ENCODE results near the gene PRKCA.
A peak's percentile ranks its signal among the peaks of the same experiment; 100 is the strongest.
"Not testable (repeated sequence)": the region's sequence is repeated elsewhere in the genome, so short reads cannot be mapped to it uniquely, and the experiment has no call there.

The PRKCA gene

DNA sequence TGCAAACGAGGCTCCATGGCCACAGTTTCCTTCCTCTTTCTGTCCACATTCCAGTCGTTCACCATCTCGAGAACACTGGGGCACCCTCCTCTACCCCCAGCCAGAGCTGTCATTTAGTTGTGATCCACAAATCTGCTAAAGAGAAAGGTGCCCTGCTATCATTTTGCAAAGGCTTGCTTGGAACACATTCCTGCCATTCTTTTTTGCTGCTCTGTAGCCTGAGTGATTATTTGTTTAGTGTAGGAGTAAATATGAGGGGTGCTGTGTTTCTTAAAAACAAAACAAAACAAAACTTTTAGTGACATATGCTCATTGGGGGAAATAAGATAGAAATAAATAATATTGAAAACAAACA lies 166.7 kb downstream of the PRKCA start:
- no peak for DNase-seq

DNA sequence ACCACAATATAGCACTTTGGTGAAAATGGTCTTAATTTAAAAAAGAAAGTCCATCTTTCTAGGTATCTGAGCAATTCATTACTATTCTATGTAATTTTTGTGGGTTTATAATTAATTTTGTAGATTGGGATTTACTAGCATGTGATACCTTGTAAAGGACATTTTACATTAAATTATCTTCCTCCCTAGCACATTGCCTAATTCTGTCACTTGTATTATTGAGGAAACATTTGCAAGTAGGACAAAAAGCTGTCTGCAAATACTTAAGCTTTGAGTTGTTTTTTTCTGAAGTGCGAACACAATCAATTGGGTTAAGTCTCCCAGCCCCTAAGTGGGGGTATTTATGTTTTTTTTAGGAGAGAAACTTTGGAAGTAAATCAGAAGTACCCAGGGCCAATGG lies 167.0 kb downstream of the PRKCA start:
- DNase-seq: no peak

DNA sequence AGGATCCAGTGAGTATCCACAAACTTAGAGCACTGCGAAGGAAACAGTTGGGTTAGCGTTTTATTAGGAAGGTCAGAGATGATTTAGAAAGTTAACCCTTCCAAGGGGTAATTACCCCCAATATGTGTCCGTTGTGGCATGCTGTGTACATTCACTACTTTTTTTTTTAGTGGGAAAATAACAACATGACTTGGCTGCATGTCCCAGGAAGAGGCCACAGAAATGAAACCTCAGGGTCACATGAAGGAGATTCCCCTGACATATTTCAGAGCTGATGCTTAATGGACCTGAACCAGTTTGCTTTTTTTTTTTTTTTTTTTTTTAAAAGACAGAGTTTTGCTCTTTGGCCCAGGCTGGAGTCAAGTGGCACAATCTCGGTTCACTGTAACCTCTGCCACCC lies 167.5 kb downstream of the PRKCA start:
- no peak for DNase-seq

DNA sequence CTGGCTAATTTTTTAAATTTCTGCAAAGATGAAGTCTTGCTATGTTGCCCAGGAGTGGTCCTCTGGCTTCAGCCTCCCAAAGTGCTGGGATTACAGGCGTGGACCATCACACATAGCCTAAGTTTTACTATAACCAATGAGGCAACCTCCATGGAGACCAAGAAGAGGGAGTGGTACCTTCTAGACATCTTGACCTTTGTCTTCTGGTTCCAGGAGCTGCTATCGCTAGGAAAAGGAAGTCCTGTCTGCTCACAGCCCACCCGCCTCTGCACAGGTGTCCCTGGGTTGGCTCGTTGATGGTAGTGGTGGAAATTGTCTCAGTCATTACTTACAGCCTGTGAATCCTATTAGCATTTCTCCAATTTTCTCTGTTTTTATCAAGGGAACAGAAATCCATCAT lies 169.7 kb downstream of the PRKCA start:
- no peak for DNase-seq

DNA sequence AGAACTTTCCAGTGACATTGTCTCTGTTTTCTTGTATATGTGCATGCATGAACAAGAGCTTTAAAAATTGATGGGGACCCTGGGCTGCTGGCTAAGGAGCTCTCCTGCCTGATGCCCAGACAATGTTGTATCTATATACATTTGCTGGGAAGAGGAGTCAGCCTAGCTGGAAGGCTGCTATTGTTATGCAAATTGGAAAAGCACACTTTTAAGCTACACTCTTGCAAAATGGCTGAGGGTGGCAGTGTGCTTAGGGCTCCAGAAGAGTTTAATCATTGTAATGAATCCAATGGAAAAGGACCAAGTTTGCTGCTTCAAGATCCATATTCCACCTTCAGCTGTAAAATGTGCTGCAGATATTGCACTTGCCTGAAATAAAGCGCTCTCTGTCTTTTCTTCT lies 171.8 kb downstream of the PRKCA start:
- DNase-seq: no peak

DNA sequence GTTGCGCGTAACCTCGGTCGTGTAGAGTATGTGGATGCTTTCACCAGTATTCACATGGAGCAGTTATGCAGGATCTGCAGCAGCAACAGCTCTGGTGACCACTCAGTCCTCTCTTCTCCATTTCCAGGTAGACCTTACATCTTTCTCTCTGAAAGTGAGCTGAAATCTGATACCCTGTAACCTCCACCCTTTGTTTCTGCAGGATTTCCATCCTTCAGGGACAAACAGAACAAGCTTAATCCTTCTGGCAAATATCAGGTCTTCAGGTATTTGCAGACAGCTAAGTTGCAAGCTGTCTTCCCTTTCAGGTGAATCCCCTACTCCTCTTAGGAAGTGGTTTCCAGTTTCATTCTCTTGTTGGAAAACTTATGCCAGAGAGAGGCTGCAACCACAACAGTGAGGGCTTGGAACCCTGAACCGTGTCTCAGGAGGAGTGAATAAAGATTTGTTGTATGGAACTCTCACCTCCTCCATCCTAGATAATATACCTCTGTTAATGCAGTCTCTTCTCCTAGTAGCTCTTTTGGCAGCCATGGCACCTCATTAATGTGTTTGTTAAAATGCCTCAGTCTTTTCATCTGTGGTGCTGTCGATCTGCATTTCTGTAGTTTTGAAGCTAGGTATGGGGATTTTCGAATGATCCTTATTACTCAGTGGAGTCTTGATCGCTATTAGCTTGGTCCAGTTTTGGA lies 172.5 kb downstream of the PRKCA start:
- DNase-seq: no peak

DNA sequence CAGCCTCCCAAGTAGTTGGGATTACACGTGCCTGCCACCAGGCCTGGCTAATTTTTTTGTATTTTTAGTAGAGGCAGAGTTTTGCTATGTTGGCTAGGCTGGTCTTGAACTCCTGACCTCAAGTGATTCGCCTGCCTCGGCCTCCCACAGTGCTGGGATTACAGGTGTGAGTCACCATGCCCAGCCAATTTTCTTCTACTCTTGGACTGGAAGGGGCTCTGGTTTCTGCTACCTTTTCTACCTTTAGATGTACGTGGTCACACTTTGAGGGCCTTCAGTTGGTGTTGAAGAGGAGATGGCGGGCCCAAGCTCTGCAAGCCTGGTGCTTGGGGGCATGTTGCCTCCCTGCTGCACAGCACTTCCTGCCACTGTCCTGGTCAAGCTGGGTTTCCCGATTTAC lies 173.6 kb downstream of the PRKCA start:
- DNase-seq: no peak

DNA sequence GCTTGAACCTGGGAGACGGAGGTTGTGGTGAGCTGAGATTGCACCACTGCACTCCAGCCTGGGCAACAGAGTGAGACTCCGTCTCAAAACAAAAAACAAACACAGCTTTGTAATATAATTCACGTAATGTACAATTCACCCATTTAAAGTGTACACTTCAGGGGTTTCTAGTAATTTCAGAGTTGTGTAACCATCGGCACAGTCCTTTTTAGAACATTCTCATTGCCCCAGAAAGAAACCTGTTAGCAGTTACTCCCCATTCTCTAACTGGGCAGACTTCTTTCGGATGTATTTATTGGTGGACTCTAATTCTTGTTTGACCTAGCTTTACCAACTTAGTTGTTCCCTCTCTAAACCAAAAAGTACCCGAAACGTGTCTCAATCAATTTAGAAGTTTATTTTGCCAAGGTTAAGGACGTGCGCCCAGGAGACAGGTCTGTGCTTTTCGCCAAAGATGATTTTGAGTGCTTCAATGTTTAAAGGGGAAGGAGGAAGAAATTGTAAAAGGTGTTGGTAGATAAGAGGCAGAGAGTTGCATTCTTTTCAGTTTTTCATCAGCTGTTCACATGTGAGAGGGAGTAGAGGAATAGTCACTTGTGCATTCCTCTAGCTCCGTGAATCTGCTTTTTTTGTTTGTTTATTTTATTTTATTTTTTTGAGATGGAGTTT lies 175.3 kb downstream of the PRKCA start:
- no peak for DNase-seq

DNA sequence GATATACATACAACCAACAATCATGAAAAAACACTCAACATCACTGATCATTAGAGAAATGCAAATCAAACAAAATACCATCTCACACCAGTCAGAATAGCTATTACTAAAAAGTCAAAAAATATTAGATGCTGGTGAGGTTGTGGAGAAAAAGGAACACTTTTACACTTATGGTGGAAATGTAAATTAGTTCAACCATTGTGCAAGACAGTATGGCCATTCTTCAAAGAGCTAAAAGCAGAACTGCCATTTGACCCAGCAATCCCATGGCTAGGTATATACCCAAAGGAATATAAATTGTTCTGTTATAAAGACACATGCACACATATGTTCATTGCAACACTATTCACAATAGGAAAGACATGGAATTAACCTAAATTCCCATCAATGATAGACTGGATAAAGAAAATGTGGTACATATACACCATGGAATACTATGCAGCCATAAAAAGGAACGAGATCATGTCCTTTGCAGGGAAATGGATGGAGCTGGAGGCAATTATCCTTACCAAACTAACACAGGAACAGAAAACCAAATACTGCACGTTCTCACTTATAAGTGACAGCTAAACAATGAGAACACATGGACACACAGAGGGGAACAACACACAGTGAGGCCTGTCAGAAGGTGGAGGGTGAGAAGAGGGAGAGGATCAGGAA lies 176.9 kb downstream of the PRKCA start:
- DNase-seq: not testable (repeated sequence)

DNA sequence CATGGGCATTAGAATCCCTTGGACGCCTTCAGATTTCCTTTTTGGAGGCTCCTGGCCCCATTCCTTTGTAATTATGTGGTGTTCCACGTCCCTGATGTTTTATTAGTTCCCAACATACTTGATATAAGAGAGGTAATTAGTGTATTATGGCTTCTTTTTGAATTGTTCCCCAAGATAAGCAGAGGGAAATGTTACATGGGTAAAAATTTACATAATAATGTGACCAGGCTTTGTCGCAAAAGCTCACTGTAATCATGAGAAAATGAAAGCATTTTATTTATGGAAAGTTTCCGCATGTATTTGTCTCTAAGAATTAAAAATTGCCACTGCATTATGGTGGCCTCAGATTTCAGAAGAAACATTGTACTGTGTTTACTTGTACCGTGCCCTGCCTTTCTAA lies 177.8 kb downstream of the PRKCA start:
- DNase-seq: no peak

DNA sequence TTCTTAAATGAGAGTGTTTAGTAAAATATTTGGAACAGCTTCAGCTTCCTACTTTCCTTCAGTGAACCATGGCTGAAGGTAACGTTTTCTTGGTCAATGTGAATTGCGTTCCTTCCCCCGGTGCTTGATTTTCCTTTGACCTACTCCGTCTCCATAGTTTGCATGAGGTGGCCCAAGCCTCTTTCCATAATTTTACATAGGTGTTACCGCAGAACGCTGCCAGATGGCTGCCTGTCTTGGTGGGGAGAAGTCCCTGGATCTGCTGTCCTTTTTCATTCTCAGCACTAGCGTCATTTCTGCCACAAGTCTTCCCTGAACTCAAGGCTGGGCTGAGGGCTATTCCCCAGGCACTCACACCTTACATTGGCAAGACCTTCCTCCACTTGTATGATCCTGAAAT lies 178.4 kb downstream of the PRKCA start:
- no peak for DNase-seq

DNA sequence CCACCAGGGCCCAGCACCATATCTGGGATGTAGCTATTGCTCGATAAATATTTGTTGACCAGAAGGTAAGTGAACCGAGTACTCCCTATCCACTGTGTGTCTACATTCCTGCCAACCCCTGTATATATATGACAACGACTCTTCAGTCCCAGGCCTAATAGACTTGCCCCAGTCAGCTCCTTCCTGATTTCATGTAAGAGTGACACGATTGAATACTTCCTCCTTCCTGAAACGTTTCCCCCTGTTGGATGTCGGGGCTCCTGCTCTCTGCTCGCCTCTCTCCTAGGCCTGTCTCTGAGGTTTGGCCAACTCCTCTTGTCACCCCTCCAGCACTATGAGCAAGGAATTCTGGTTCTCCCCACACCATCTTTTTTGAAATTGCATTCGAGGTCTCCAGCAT lies 178.9 kb downstream of the PRKCA start:
- no peak for DNase-seq

DNA sequence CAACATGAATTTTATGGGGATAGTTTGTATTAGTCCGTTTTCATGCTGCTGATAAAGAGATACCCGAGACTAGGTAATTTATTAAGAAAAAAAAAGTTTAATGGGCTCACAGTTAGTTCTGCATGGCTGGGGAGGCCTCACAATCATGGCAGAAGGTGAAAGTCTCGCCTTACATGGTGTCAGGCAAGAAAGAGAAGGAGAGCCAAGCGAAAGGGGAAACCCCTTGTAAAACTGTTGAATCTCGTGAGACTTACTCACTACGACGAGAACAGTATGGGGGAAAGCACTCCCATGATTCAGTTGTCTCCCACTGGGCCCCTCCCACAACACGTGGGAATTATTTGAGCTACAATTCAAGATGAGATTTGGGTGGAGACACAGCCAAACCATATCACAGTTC lies 181.5 kb downstream of the PRKCA start:
- no peak for DNase-seq

DNA sequence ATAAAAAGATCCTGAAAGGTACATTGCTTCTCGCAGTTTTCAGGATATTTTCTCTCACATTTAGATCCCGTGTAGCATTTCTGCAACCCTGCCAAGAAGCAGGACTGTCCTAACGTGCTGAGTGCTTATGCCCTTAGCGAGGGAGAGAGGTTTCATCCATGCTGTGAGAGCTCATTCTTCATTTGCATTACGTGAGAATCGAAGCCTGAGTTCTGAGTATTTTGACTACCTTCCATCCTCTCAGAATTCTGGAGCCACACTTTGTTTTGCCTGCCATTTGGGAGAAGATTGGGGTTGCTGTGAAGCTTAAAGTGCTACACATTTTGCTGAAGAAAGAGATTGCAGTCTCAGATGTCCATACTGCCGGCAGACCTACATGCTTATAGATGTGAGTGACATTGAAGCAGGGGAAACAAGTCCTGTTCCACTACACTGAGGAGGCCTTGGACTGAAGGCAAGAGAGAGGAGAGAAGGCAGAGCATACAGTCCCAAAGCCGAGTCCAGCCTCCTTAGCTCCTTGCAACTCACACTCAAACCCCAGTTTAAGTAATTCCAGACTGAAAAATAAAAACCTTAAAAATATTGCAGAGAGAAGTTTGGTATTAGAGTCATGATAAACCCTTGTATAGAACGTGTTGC lies 183.0 kb downstream of the PRKCA start:
- DNase-seq: no peak

DNA sequence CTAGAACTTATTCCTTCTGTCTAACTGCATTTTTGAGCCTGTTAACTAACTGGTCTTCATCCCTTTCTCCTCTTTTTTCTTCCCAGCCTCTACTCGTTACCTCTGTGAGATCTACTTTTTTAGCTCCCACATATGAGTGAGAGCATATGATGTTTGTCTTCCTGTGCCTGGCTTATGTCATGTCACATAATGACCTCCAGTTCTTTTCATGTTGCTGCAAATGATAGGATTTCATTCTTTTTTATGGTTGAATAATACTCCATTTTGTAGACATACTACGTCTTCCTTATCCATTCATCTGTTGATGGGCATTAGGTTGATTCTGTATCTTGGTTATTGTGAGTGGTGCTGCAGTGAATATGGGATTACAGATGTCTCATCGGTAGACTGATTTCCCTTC lies 184.7 kb downstream of the PRKCA start:
- no peak for DNase-seq

DNA sequence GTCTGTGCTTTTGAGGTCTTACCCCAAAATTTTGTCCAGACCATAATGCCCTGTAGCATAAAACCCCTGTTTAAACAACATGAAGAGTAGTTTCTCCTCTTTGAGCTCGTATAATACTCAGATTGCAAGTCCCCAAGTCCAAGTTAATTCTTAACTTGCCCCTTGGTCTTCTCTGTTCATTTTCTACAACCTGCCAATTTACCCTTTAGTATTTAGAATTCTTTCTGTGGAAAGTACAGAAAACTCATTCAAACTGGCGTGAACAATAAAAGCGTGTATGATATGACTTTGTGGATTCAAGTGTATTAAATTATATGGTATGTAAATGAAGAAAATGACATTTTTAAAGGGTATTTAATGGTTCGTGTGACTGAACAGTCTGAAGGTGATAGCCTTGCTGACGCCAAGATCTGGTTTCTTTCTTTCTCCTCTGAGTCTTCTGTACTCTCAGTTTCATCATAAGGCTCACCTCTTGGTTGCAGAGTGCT lies 185.6 kb downstream of the PRKCA start:
- no peak for DNase-seq

DNA sequence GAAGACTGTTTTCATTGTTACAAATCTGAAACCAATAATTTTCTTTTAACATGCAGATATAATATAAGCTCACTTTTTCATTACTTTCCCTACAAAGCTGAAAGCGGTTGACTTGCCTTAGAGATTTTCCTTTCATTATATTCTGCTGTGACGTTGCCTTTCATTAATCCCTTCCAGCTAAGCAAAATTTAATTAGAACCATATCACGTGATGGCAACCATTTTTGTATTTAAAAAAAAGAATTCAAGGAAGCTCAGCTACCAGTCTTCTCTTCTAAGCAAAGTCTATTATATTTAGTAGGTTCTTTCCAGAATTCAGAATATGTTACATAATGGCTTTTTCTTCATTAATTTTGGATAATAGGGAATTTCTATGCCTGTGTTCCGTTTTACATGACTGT lies 186.5 kb downstream of the PRKCA start:
- DNase-seq: no peak

DNA sequence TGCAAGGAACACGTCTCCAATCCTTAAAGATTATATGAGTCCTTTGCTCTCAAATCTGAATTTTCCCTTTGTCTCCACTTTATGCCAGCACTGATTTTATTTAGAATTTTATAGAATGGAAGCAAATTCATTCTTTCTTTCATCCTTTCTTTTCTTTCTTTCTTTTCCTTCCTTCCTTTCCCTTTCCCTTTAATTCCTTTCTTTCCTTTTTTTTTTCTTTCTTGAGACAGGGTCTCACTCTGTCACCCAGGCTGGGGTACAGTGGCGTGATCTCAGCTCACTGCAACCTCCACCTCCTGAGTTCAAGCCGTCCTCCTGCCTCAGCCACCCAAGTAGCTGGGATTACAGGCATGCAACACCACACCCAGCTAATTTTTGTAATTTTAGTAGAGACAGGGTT lies 187.2 kb downstream of the PRKCA start:
- not testable (repeated sequence) for DNase-seq

DNA sequence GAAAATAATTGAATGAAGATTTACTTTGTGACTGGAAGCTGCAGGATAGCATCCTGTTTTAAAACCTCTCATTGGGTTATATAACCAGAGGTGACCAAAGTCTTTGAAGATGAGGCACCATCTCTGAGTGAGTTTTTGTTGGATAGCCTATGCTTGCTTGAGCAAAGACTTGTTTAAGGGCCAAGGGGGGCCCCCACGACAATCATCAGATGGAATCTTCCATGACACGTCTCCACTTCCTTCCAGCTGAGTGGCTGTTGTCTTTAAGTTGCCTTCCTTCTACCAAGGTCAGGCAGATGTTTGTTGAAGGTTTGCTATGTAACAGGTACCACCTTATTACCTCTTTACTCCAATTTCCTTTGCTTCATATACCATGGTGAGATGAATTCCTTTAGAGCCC lies 188.8 kb downstream of the PRKCA start:
- peak; percentile 52 for DNase-seq

DNA sequence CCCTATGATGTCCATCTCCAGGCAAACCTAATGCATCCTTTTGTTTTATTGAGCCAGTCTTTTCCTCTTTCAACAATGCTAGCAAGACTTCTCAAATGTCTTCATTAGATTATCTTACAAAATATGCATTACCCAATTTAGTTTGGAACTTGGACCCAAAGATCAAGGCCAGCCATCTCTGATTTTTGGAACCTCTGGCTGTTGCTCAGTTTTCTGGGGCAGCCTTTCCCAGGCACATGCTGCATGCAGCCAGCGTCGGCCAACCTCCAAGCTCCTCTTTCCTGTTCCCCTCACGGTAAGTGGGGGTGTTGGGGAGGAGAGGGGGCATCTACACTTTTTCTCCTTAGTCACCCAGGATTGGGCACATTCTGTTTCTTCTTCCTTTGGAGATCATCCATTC lies 189.3 kb downstream of the PRKCA start:
- DNase-seq: no peak

DNA sequence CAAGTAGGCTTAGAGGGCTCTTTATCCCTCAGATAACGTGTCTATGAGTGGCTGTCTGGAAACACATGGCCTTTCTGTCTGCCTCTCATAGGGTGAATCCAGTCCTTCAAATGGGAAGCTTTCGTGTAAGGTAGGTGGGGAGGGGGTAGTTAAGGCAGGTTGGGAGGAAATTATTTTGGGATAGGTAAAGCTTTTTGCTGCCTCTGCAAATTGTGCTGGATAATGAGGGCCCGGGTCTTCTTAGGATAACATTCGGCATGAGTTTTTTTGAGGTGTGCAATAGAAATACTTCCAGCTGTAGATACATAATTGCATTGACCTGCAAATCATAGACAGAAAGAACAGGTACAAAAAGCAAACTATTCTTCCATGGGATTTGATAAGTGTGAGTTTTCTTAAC lies 189.7 kb downstream of the PRKCA start:
- DNase-seq: no peak

DNA sequence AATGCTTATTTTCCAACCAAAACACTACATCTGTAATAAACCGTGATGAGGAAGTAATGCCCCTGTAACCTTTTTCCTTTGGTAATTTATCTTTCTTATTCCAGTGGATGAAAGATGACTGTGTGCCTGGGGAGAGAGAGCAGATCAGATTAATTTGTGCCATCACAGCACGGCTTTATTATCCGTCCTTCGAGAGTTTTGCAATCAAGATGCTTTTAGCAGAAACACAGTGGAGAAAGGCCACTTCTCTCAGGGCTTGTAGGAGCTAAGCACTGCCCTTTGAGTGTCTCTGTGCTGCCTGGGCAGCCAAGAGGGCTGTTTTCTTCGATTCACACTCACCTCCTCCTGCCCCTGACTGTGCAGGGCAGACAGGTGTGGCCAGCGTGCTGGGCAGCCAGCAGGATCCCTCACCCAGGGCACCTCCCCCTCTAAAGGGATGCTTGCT lies 190.2 kb downstream of the PRKCA start:
- no peak for DNase-seq

DNA sequence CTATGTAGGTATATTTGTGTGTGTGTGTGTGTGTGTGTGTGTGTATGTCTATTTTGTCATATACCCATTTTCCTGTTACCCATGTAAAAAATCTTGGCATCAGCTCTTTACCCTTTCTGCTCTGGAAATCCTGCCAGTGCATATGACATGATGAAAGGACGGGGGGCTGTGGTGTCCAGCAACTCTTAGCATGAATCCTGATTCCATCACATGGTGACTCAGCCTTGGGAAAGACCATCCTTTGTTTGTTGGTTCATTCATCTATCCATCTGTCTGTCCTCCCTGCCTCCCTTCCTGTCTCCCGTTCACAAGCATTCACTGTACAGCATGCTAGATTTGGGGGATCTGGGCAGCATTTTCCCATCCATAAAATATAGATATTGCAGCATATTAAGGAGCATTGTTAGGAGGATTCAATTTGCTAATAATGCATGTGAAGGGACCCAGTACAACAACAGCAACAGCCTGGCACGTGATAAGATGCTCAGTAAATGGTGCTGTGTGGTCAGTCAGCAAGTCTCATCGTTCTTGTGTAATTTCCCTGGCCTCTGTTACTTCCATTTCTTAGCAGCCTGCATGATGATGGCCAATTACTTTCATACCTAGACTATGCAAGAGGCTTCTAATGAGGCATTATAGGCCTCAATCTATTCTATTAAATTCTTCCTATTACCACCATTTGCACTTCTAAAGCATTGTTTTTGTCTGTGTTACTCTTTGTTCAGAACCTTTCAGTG lies 191.0 kb downstream of the PRKCA start:
- DNase-seq: no peak

All from stimulated activated CD4-positive, alpha-beta T cell treated with anti-CD3 and anti-CD28 coated beads, Interleukin-15, amount 100 ng/mL, for 24 hours (primary cell).